GM08714 (cell line): ENCODE measurements around the gene LPP.

Source experiments
- H3K4me3 ChIP-seq: fragments of 200-500 bp; sonication (Bioruptor generic); 2 replicates; pipeline ENCODE4 v1.5.1; 2014; ENCODE audit warnings: mild to moderate bottlenecking, low read length, inconsistent platforms
- ZNF274 ChIP-seq: IDR thresholded peaks from 2 replicates; pipeline ENCODE4 v1.6.1; 2012; ENCODE audit warnings: mild to moderate bottlenecking, low read depth, low read length

Gene LPP

DNA sequence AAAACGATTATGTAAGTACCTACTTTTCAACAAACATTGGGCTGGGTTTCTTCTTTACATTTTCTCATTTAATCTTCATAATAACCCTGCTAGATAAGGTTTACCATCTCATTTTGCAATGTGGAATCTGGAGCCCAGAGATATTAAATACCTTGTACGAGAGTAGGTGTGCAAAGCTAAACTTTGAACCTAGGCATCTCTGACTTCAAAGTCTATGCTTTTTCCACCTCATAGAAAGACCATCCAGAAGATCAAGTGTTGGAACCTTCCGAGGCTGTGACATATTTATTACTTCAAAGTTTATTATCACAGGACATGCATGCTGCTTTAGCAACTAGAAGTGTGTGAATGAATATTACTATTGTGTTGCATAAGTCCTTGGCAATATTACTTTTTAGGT is 520.6 kb downstream of the LPP start:
- H3K4me3 ChIP-seq = no peak overlapping the region
- TF ChIP-seq ZNF274 = no peak

DNA sequence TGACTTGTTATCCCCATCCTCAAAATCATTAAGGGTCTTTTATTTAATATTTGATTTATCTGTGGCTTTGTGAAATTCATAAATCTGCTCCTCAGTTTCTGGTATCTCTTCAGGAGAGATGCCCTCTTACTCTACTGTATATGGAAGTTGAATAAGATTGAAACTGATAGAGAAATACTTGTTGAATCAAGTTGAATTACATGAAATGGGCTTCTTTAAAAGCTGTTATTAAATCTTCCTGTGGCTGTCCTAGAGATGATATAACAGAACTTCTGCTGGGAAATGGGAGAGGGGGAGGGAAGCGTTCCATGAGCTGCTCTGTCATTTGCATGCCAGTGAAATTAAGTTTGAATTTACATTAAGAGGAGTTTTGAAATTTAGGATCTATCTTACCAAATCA is 523.4 kb downstream of the LPP start:
- TF ChIP-seq ZNF274 = no peak
- no peak overlapping the region for H3K4me3 ChIP-seq

DNA sequence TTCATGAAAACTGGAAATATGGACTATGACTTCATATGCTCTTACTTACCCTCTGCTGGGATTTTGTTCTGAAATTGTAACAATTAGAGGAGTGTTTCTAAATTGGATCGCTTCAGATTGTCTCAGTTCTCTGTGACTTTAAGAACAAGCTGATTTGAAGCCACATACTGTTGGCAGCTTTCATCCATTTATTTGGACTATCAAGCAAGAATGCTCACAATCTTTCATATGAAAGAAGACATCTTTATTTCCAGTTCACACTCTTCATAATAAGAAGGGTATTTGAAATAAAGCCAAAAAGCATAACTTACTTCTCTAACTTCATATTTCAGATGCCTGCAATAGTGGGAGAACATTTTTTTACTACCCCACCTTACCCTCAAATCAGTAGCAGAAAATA is 526.2 kb downstream of the LPP start:
- no peak for TF ChIP-seq ZNF274
- no peak overlapping the region for H3K4me3 ChIP-seq

DNA sequence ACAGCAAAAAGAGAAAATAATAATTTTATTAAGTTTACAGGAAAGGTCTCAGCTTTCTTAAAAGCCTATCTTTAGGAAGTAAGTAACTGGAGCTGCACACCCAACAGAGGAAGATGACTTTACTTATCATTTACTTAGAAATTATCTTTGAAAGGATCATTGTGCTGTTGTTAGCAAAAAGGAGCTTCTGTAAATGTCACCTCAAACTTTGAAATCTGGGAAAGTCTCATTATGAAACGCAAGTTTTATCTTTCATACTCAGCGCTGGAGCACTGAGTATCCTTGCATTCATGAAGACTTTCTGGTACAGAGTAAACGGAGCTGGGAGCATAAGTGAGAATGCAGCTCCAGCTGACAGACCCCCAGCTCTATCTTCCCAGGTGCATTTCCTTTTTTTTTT is 526.6 kb downstream of the LPP start:
- no peak overlapping the region for H3K4me3 ChIP-seq
- TF ChIP-seq ZNF274 = no peak

DNA sequence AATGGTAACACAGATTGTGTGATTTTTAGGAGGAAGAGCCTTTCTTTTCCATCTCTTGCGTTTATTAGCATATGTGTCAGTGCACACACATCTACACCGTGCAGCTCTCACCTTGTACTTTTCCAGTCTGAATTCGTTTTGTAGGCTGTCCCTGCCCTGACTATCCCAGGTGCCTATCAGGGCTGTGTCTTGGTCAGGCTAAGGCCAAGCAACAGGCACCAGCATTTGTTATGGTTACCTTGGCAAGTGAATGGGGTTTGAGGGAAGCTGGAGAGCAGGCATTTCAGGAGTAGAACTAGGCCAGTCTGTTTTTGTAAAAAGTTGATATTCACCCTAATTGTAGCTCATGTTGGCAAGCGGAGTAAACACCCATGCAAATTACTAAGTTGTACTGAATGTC is 528.4 kb downstream of the LPP start:
- H3K4me3 ChIP-seq = no peak overlapping the region
- no peak for TF ChIP-seq ZNF274

DNA sequence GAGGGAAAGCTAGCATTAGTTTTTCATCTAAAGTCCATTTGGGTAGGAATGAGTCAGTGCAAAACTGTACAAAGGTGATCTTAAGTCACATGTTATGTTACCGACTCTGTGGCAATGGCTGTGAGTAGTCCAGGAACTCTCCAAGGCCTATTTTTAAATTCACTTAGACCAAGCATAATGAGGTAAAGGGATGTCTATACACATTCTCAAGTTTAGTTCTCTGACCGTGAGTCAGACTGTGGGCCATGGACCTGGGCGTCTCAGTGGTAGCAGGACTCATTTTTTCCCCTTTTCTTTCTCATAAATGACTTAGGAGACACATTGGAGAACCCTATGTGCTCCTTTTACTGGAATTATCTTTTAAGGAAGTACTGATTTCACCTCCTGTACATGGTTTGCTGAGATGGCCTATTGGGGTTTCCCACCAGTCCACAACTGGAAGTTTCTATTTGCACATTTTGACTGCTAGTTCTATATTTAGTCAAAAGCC is 529.1 kb downstream of the LPP start:
- no peak overlapping the region for H3K4me3 ChIP-seq
- TF ChIP-seq ZNF274 = no peak

DNA sequence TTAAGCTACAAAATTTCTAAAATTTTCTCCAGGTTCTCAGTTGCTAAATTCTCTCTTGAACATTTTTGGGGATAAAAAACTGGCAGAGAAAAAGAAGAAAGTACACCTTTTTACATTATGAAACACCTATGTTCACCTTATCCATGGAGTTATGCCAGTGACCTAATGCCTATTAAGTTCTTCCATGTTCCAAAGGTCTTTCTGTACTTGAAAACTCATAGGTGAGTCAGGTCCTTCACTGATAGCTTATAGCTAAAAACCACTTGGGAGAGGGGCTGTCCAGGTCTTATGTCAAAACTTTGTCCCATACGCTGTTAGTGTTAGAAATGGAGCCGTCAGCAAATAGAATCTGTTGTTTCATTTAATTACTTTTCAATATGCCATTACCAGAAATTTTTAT is 530.3 kb downstream of the LPP start:
- H3K4me3 ChIP-seq = no peak overlapping the region
- TF ChIP-seq ZNF274 = no peak

DNA sequence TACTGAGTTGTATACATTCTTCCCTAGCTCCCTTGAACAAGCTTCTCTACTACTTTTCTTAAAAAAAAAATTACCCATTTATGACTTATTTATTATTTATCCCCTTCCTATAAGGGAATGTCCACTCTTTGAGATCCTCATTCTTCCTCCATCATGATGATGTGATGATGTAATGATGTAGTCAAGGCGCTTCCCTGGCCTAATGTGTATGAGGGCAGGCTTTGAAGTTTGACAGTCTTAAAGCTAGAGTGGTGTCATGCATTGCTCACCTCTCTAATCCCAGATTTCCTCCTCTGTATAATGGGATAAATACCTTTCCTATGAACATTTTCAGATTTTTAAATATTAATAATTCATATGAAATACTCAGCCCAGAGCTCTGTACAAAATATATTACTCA is 531.8 kb downstream of the LPP start:
- H3K4me3 ChIP-seq = no peak overlapping the region
- TF ChIP-seq ZNF274 = no peak

DNA sequence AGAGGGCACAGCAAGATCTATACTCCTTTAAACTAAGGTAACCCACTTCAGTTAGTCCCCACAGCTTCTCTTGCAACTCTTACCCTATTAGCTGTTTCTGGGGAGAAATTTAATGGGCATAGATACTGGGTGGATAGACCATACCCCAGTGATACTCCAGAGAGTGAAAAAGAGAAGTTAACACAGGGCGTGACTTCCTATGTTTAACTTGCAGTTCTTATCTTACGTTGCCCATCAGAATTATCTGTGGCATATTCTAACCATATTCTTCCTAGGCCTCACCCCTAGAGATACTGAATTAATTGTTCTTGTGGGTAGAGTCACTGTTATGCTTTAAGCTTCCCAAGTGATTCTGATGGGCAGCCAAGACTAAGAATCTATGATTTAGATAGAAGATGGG is 532.4 kb downstream of the LPP start:
- H3K4me3 ChIP-seq = no peak overlapping the region
- no peak for TF ChIP-seq ZNF274

DNA sequence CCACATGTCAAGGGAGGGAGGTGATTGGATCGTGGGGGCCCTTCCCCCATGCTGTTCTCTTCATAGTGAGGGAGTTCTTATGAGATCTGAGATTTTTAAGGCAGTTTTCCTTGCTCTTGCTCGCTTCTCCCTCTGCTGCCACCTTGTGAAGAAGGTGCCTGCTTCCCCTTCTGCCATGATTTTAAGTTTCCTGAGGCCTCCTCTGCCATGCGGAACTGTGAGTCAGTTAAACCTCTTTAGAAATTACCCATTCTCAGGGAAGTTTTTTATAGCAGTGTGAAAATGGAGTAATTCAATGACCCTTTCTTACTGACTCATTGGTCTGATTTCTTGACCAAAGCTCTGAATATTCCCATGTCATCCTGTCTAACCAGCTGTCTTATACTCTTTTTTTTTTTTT is 533.4 kb downstream of the LPP start:
- H3K4me3 ChIP-seq = no peak overlapping the region
- TF ChIP-seq ZNF274 = no peak

DNA sequence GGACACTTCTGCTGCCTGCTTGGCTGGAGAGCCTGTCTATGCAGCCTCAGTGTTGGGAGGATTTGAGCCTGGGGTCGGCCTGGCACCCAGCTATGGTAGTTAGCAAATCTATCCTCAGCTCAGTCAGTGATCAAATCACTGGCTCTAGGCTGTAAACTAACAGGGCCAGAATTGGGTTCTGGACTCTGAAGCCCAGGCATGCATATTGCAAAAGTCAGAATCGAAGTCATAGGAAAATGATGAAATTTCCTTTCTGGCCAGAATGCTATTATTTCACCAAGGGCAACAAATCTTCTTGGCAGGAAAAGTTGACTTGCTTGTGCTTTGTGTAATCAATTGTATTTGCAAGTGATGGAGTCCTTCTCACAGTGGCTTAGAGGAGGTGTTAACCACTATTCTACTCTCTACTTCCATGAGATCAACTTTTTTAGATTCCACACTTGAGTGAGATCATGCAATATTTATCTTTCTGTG is 535.2 kb downstream of the LPP start:
- no peak for TF ChIP-seq ZNF274
- no peak overlapping the region for H3K4me3 ChIP-seq

DNA sequence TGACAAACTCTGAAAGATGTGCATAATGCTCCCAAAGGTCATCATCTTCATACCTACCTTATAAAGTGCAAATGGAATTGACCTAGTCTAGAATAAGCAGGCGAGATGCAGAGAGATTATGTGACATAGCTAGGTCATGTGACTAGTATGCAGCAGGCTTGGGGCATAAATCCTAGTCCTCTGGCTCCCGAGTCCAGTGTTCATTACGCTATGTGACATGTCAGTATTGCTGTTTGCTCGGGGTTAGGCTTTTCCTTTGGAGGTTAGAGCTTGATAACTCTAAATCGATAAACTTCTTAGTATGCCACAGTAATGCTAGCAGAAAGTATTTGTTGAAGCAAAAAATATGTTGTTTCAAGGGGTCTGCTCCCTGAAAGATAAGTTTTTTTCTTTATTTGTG is 536.1 kb downstream of the LPP start:
- H3K4me3 ChIP-seq = no peak overlapping the region
- no peak for TF ChIP-seq ZNF274

DNA sequence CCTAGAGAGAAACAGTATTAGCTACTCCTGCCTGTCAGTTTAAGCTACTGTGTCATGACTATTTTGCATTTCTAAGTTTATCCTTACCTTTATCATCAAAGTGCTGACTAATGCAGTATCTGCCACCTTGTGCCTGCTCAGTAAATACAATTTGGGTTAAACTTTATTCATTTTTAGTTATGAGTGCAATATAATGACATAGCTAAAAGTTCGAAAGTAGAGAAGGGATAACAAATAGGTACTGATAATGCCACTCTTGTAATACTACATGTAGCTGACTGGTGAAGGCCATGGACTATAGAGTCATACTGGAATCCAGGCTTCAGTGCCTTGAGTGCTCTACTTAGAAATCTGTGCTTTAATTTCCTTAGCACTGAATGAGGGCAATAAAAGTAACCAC is 537.0 kb downstream of the LPP start:
- no peak overlapping the region for H3K4me3 ChIP-seq
- no peak for TF ChIP-seq ZNF274

DNA sequence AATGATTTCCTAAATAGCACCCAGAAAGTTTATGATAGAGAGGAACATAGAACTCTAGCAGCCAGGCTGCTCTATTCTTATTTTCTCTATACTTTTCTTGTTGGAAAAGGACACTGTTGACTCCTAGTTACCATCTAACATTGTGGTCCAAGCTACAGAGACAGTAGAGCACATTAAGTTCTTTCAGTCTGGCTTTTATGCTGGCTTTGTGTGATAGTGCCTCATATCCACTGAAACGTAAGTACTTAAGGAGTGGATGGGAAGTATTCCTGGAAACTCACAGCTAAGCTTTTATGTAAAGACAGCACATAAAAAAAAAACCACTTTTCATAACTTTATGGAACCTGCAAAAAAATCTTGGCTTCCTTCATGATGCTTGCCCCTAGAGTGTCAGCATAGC is 537.7 kb downstream of the LPP start:
- no peak overlapping the region for H3K4me3 ChIP-seq
- TF ChIP-seq ZNF274 = no peak

DNA sequence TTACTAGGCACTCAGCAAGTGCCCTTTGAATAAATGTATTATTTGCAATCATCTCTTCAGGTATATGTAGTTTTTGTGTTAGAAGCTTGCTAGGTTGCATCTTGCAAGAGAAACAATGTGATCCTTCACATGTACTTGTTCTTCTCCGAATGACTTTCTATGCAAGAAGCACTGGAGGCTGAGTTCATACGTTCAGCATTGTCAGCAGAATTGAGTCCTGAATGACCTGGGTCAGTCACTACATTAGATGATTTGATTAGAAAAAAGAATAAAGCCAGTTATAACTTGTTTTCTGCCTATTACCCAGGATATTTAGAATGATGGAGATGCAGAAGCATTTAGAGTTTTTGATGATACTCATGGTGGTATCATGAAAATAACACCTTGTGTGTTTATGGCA is 538.7 kb downstream of the LPP start:
- TF ChIP-seq ZNF274 = no peak
- no peak overlapping the region for H3K4me3 ChIP-seq

DNA sequence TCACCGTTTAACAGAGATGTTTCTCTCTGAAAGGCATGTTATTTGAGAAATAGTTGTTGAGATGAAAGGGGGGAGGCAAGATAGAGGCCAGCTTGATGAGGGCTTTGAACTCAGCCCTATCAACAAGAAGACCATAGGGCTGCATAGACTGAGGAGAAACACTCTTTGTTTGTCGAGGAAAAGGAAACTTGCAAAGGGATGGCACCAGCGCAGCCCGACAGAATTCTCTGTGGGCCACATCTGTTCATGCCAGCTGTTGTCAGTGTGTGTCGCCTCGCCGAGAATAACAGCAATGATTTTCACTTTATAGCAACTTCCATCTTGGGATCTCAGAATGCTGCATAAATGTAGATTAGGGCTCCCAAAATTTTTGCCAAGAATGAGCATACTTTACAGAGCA is 539.5 kb downstream of the LPP start:
- no peak for TF ChIP-seq ZNF274
- H3K4me3 ChIP-seq = no peak overlapping the region
